AG04450 (cell line): Measurements from ENCODE around the gene EIF4G3. TPM values are rescaled to one million over a fixed set of nuclear protein-coding genes. Genes with fewer than 3 reads are reported as not detected.
"Not testable (repeated sequence)": the region's sequence is repeated elsewhere in the genome, so short reads cannot be mapped to it uniquely, and the experiment has no call there.

Source experiments
- CTCF ChIA-PET: fragments of 300-600, 350-600 bp; formaldehyde crosslinking; extraction: SDS; loops from one replicate; lab custom pipeline; 2022; ENCODE audit warnings: antibody characterized with exemption, inconsistent platforms; lab: Charles Lee
- POLR2A ChIA-PET: fragments of 350-600 bp; formaldehyde crosslinking; extraction: SDS; loops from one replicate; lab custom pipeline; 2021; ENCODE audit warnings: antibody characterized with exemption, inconsistent platforms; lab: Yijun Ruan, JAX
- DNase-seq: peaks from one replicate; pipeline ENCODE4 v3.0.0-alpha.2; 2011; ENCODE audit warnings: low read depth, low spot score
- H3K27ac ChIP-seq: one replicate; pipeline ENCODE4 v1.5.1; 2012; ENCODE audit warnings: low read depth, low read length, control low read depth
- H3K27me3 ChIP-seq: one replicate; pipeline ENCODE4 v1.6.0; 2012; ENCODE audit warnings: low read length; ENCODE audit not compliant: control insufficient read depth, insufficient read depth
- H3K4me3 ChIP-seq: 2 replicates; pipeline ENCODE4 v1.5.1; 2011; ENCODE audit warnings: mild to moderate bottlenecking, low read depth, low read length, control low read depth
- H3K9me3 ChIP-seq: 2 replicates; pipeline ENCODE4 v1.5.1; 2012; ENCODE audit warnings: low read length; ENCODE audit not compliant: control insufficient read depth, insufficient read depth
- polyA plus RNA-seq: library from polyadenylated mRNA; depleted of rRNA; stranded (reverse); fragments of >200 nt; gene quantifications from 2 replicates; pipeline ENCODE4 v1.2.3, GENCODE V29; 2011
- TF ChIP-seq, protein P1 (sequence below): IDR thresholded peaks from 2 replicates; pipeline ENCODE4 v1.5.1; 2011; ENCODE audit warnings: low read depth, low read length, control low read depth, inconsistent platforms

EIF4G3 gene
- polyA plus RNA-seq, 1 experiment, result 74.9 TPM

DNA sequence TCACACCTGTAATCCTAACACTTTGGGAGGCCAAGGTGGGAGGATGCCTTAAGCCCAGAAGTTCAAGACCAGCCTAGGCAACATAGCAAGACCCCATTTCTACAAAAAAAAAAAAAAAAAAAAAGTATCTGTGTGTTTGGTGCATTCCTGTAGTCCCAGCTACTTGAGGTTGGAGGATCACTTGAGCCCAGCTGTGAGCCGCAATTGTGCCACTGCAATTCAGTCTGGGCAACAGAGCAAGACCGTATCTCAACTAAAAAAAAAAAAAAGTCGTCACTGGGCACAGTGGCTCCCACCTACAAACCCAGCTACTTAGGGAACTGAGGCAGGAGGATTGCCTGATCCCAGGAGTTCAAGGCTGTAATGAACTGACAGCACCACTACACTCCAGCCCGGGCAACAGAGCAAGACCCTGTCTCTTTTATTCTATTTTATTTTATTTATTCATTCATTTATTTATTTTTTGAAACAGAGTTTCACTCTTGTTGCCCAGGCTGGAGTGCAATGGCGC, 8.6 kb upstream of the EIF4G3 start:
- TF ChIP-seq, protein P1, sequence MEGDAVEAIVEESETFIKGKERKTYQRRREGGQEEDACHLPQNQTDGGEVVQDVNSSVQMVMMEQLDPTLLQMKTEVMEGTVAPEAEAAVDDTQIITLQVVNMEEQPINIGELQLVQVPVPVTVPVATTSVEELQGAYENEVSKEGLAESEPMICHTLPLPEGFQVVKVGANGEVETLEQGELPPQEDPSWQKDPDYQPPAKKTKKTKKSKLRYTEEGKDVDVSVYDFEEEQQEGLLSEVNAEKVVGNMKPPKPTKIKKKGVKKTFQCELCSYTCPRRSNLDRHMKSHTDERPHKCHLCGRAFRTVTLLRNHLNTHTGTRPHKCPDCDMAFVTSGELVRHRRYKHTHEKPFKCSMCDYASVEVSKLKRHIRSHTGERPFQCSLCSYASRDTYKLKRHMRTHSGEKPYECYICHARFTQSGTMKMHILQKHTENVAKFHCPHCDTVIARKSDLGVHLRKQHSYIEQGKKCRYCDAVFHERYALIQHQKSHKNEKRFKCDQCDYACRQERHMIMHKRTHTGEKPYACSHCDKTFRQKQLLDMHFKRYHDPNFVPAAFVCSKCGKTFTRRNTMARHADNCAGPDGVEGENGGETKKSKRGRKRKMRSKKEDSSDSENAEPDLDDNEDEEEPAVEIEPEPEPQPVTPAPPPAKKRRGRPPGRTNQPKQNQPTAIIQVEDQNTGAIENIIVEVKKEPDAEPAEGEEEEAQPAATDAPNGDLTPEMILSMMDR, result no peak

DNA sequence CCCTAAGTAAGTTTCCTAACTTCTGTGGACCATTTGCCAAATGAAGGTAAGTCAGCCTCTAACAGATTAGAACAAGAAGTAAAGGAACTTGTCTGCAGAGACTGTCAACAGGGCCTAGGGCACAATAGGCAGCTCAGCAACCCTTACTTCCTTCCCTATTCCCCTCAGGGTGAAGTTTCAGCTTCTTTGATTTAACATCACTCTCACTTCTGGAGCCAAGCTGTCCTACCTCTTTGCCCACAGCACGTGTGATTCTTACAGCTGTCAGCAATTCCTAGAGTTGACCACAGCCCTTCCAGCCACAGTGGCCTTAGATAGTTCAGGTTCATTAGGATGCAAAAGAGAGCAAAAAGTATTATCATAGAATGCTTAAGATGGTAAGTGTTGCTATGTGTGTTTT, 7.6 kb upstream of the EIF4G3 start:
- H3K27ac ChIP-seq, result no peak overlapping the region
- no peaks in the 10 kb centered on the region for H3K27me3 ChIP-seq
- H3K9me3 ChIP-seq, result no peaks in the 10 kb centered on the region
- no peak for DNase-seq
- TF ChIP-seq, protein P1, result no peak
- no peak overlapping the region for H3K4me3 ChIP-seq
- ChIA-PET POLR2A (interaction anchor here (0.5 kb wide), 1 partner anchor 397 kb away, joined by 3 read pairs; the partner anchor contains the start of gene HP1BP3), CTCF (interaction anchor here (0.6 to 2.4 kb wide), 4 partner anchors 11 to 488 kb away, joined by 4 to 10 read pairs (median 7); no protein-coding TSS in a partner anchor)

More for the DNA sequence above, 8.6 kb upstream of the EIF4G3 start:
- no peaks in the 10 kb centered on the region for H3K9me3 ChIP-seq
- DNase-seq, result no peak
- no peak overlapping the region for H3K4me3 ChIP-seq
- ChIA-PET CTCF (interaction anchor here (2.4 kb wide), 1 partner anchor 10 kb away, joined by 10 read pairs; no protein-coding TSS in a partner anchor), POLR2A (interaction anchor here (0.6 to 0.7 kb wide), 2 partner anchors 9 to 399 kb away, joined by 6 read pairs; no protein-coding TSS in a partner anchor)
- H3K27ac ChIP-seq, result no peak overlapping the region
- H3K27me3 ChIP-seq, result no peaks in the 10 kb centered on the region

DNA sequence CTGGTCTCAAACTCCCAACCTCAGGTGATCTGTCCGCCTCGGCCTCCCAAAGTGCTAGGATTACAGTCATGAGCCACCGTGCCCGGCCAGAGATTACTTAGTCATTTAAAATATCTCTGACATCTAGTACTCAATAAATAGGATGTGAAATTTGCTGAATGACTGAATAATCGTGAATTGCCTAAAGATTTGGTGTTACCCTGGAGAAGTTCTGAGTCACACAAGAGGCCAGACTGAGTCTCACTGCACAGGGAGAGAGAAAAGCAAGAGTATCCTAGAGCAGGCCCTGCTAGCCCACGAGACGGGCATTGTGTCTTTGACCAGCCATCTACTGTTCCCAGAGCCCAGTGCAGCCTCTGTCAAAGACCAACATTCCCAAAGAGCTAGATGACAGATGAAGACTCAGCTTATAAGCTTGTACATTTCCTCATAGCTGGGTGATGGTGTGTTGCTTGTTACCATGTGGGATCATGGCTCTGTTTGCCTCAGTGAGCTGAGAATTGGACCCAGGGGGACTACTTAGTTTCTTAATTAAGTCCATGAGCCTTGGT, 5.6 kb upstream of the EIF4G3 start:
- Histone ChIP-seq H3K9me3 (no peaks in the 10 kb centered on the region), H3K4me3 (no peak overlapping the region), H3K27ac (no peak overlapping the region), H3K27me3 (no peaks in the 10 kb centered on the region)
- TF ChIP-seq, protein P1, result no peak
- ChIA-PET POLR2A (no interaction called here), CTCF (interaction anchor here (1.0 kb wide), 1 partner anchor 13 kb away, joined by 3 read pairs; no protein-coding TSS in a partner anchor)
- no peak for DNase-seq

DNA sequence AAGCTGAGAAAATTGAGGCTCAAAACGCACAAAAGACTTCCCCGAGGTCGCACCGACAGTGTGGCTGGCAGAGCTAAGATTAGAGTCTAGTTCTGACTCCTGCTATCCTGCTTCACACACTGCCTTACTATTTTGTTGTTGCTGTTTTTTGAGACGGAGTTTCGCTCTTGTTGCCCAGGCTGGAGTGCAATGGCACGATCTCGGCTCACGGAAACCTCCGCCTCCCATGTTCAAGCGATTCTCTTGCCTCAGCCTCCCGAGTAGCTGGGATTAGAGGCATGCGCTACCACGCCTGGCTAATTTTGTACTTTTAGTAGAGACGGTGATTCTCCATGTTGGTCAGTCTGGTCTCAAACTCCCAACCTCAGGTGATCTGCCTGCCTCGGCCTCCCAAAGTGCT, 1.6 kb upstream of the EIF4G3 start:
- H3K4me3 ChIP-seq, H3K27me3 ChIP-seq, POLR2A ChIA-PET, H3K9me3 ChIP-seq, H3K27ac ChIP-seq, DNase-seq: not testable (repeated sequence)
- CTCF ChIA-PET, result interaction anchor here (1.1 kb wide), 1 partner anchor 17 kb away, joined by 3 read pairs; no protein-coding TSS in a partner anchor

DNA sequence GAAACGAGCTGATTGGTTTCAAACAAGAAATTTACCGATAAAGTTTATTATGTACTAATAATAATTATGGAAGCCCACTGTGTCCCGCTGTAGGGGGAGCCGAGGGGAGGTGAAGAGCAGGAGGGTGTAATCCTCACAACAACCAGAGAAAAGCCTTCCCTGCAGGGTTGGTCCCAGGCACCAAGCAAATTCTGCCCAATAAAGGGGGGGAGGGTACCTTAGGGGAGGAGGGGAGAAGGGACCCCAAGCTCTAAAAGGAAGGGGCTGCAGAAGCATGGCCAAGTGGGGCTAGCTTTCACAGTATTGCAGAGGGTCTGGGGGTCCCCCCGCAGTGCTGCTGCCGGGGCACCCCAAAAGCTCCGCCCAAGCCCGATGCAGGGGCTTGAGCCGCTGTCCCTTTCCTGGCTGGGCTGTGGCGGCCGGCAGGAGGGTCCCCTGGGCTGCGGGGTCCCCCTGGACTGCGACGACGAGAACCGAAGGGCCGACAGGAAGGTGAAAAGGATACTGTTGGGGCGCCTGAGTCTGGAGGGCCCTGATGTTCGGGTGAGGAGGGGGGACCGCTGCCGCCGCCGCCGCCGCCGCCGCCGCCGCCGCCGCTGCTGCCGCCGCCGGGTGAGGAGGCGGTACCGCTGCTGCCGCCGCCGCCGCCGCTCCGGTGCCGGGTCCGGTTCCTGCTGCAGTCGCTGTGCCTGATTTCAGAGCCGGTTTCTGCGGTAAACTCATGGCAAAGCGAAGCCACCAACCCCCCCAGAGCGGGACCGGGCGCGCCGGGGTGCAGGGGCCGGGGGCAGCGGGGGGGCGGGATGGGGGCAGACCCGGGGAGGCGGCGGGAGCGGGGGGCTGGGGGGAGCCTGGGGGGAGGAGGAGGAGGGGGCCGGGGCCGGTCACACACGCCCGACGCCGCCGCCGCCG, 771 bp downstream of the EIF4G3 start:
- Histone ChIP-seq H3K4me3 (peak overlapping the region; percentile 89), H3K9me3 (no peaks in the 10 kb centered on the region; the same call in 1 of the 2 replicates), H3K27ac (peak overlapping the region; percentile 22), H3K27me3 (no peaks in the 10 kb centered on the region)
- ChIA-PET CTCF (interaction anchor here (0.6 kb wide), 1 partner anchor 70 kb away, joined by 4 read pairs; no protein-coding TSS in a partner anchor), POLR2A (interaction anchor here (0.6 to 1.1 kb wide), 4 partner anchors 9 to 389 kb away, joined by 3 to 6 read pairs (median 3); no protein-coding TSS in a partner anchor)
- no peak for DNase-seq
- TF ChIP-seq, protein P1, result no peak
